ENCODE data around the gene PGPEP1.
"Not testable (repeated sequence)": the region's sequence is repeated elsewhere in the genome, so short reads cannot be mapped to it uniquely, and the experiment has no call there.

PGPEP1 gene

DNA sequence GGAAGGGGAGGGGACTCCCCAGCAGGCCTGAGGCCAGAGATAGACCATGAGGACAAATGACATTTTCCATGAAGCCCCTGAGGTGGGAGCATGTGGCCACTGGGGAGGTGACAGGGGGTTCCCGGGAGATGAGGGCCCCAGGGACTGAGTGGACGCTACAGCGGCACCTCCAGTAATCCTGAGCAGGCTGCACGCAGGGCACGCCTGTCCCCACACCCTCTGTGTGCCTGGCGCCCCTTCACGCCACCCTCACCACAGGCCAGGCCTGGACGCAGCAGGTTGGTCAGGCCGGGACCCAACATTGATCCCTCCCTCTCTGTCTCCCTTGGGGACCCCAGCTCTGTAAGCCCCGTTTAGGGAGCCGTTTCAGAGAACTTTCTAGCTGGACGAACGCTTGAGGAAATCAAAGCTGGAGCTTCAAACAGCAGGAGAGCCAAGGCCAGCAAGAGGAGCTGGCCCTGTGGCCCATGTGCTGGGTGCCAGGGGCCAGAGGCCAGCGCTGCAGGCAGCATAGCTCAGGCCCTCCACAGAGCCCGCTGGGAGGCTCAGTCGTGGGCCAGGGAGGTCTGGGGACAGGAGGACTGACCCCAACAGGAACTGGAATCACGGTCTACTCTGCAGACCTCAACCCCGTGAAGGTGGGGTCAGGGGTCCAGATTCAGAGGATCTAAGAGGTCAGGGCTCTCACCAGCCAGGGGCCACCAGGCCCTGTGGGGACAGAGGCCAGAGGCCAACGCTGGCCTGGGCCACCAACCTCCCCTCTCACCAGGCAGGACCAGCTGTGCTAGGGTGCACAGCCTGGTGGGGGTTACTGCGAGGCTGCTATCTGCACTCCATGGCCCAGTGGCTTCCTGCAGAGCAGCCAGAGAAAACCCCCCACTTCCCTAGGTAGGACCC lies 32.1 kb upstream of the PGPEP1 start:
- no peak for DNase-seq

DNA sequence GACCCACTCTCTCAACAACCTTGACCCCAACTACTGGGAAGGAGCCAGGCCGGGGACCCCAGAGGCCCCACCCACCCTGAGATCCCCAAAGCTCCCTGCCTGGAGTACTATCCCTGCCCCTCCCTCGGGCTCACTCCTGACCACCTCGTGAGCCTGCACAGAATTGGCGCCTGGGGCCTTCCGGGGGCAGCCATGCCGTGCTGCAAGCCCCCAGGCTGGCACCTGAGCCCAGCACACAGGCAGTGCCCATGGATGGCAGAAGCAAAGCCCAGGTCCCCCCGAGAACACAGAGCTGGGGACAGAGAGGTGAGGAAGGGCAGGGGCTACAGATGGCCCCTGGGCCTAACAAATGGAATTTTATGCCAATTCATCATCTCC lies 31.5 kb upstream of the PGPEP1 start:
- DNase-seq, result no peak

DNA sequence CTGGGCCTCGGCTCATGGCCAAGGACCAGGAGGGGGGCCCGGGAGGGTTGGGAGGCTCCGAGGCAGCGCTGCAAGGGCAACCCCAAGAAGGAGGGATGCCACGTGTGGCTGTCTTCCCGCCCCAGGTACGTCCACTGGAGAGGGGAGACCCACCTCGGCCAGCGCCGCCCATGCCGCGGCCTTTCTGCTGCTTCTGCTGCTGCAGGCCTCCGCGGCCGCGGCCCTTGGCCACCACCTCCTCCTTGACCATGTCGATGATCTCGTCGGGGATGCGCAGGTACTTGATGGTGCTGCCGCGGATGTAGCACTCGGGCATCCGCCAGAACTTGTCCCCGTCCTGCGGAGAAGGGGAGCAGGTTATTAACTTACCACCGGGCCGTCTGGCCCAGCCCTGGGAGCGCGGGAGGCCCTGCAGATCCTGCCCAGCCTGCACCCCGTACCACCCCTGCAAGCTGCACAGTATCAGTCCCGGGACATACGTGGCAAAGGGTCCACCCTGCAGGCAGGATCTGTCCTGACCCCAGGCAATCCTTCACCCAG lies 30.8 kb upstream of the PGPEP1 start:
- no peak for DNase-seq

DNA sequence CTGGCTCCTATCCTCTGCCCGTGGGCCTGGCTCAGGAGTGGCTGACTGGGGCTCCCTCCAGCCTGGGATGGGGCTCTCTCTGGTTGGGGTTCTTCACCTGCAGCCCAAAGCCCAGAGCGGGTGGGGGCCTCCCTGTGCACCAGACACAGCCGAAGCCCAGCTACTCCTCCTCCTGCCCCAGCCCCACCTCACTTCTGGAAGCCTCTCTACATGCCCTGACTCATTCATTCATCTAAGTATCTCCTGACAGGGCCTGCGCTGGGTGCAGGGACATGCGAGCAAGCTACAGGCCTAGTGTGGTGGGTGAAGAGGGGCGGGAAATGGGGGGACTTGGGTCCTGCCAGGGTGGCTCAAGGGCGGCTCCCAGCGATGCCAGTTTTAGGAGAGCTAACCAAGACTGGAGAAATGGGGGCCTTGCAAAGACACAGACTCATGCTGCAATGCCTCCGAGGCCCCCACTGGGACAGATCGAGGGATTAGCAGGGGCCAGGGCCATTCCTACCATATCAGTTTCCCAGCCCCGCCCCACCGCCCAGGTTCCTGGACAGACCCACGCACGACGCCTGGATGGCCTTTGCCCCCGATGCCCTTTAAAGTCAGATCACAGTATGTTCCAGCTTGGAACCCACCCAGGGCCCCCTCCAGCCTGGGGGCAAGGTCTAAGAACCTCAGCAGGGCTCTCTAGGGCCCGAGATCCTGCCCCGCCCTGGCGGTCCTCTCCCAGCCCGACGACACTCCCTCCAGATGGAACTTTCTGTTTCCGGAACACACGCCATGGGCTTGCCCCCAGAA lies 30.1 kb upstream of the PGPEP1 start:
- no peak for DNase-seq

DNA sequence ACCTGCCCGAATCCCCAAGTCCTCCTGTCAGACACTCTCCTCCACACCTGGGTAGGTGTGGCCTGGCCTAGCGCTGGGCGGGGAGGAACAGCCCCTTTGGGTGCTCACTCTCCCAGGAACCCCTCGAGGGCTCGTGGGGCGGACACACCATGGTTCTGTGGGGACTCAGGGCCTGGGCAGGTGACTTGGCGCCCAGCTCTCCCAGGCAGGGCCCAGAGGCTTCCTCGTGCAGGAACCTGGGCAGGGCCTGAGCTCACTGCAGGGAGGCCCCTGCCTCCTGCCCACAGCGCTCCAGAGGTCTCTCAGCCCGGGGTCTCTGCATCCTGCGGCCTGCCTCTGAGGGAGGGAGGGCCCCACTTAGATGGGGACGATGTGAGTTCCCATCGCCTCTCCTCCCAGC lies 29.4 kb upstream of the PGPEP1 start:
- no peak for DNase-seq

DNA sequence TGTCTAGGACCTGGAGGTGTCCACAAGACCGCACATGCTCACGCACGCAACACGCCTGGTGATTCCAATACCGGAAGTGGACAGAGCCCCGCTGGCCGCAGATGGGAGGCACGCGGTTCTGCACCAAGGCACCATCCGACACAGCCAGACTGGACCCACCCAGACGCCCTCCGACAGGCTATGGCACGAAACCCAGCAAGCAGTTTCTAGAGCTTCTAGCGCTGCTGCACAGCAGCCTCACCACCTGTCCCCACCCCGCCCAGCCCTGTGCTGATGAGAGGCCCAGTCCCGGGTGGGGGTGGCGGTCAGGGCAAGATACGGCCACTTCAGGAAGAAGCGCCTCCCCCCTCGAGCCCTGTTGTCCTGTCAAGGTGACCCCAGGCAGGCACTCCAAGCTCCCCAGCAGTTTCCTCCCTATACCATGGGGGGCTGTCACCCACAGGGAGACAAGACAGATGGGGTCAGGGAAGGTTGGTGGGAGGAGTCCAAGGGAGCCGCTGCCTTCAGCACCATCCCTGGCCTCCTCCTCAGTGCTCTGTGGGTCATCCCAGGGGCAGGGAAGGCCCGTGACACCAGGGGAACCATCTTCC lies 28.8 kb upstream of the PGPEP1 start:
- DNase-seq, result no peak

DNA sequence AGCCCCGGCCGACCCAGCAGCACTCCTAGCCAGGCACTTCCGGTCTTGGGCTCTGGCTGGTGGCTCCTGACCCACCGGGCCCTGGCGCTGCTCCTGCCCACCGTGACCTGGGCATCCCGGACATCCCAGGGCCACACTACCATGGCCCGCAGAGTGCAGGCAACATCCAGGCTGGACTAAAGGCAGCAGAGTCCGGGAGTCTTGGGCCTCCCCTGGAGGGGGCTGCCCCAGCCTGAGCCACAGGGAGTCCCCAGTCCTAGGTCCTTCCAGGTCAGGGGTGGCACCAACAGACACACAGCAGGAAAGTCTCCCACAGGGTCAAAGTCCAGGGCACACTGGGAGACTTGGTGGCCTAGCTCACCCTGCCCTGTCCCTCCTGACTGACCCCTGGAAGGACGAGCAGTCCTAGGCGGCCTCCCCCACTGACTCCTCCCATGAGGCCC lies 28.3 kb upstream of the PGPEP1 start:
- DNase-seq, result no peak

DNA sequence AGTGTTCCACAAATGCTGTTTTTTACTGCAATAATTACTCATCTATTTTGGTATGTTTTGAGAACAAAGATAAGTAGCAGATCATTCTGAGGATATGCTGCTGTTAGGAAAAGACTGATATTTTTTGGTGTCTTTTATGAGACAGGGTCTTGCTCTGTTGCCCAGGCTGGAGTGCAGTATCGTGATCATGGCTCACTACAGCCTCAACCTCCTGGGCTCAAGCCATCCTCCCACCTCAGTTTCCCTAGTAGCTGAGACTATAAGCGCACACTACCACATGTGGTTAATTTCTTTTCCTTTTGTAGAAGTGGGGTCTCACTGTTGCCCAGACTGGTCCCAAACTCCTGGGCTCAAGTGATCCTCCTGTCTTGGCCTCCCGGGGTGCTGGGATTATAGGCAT lies 27.0 kb upstream of the PGPEP1 start:
- DNase-seq, result no peak

DNA sequence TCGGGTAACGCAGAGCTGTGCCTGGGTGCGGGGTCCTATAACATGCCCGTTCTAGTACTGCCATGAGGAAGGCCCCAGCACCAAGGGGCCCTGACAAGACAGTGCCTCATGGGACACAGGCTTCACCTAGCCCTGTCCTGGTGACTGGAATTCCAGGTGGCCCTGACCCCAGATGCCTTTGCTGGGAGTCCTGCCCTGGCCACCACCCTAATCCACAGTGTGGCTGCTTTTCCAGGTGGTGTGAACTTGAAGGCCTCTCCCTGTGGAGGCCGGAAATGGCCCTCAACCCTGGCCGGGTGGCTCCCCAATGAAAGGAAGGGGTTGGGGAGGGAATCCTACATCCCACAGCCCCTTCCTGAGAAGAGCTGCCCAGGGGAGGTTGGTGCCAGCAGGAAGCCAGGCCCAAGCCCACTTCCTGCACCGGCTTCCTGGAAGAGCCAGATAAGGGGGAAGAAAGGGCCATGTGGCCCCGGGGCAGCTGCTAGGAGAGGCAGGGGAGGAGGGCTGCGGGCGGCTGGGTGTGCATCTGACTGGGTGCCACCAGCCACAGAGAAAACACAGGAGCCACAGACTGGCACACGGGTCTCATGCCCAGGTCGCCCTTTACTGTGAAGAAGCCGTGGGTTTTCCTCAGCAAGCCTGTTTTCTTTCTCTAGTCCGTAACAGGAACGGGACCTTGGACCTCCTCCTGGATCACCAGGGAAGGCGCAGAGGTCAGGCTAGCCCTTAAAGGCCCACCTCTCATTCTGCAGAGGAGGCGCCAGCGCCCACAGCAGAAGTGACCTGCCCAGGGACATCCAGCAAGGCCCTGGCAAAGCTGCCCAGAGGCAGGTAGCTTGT lies 22.2 kb upstream of the PGPEP1 start:
- peak; percentile 70 to 73 for DNase-seq

DNA sequence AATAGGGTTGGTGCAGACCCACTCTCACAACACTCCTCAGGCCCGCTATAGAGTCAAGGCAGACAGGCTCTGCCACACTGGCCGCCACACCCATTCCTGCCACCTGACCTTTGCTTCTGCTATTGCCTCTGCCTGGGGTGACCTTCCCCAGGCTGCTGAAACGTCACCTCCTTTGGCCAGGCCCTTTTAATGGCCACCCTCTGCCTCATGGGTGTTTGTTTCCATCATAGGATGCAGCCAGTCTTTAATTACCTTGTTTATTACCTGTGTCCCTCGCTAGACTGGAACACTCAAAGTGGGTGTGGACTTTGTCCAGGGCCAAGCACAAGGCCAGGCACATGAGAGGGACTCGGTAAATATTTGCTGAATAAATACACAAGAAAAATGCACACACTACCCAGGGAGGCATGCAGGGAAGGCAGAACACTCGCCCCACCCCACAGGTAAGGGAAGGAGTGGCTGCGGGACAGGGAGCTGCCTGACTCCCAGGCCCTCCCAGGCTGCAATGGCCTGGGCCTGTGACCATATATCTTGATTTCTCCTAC lies 20.7 kb upstream of the PGPEP1 start:
- no peak for DNase-seq

DNA sequence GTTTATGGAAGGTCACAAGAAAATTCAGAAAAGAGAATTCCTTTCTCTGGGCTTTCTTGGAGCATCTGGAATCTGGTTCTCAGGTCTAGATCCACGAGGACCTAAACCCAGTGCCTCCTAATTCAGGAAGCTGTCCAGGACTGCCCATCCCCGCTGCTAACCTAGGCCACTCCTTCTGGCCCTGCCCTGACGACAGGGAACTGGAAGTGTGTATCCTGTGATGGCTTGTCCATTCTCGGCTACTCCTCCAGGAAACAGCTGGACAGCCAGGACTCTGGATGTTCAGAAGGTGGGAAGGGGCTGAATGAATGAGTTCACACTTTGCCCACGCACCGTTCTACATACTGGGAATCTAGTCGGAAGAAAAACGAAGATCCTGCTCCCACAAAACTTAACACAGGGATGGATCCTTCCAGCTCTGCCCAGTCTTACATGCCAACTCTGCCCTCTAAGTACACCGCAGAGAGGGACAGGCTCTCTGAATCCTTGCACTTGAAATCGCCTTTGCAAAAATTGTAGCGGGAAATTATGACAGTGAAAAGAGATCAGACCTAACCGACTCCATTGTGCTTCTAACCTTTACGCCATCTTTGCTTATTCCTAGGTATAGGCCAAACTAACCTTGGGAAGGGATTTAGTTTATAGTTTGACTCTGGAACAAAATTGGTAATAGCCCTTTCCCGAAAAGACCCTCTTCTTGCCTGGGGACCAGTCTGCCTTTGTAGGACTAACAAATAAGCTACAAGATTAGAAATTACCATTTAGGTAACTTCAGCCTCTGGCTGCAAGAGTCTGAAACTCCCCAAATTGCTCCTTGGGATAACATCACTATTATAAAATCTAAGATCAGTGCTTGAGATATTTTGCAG lies 19.3 kb upstream of the PGPEP1 start:
- DNase-seq, result no peak

DNA sequence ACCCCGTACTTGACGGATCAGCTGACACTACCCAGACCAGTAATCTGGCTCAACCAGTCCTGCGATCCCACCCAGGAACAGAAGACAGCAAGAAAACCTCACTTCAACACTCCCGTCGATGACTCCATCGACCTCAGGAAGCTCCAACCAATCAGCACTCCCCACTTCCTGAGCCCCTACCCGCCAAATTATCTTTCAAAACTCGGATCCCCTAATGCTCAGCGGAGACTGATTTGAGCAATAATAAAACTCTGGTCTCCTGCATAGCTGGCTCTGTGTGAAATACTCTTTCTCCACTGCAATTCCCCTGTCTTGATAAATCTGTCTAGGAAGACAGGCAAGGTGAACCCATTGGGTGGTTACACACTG lies 18.7 kb upstream of the PGPEP1 start:
- DNase-seq, result peak; percentile 53 to 63

DNA sequence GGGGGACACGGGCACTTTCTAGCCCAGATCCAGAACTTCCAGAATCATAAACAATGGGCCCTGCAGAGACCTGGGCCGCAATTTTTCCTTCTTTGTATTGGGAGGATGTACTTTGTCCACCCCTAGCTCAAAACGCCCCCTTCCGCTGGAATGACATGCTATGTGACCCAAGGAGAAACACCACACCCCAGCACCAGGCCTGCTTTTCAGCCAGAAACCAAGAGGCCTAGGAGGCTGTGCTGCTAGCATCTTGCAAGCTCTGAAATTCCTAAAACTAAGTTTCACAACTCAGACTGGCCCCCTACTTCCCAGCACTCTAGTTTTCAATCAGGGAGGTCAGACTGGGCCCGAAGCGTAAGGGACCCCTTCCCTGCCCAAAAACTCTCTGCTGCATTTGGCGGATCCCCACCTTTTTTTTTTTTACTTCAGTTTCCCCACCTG lies 18.1 kb upstream of the PGPEP1 start:
- DNase-seq, result peak; percentile 69 to 73

DNA sequence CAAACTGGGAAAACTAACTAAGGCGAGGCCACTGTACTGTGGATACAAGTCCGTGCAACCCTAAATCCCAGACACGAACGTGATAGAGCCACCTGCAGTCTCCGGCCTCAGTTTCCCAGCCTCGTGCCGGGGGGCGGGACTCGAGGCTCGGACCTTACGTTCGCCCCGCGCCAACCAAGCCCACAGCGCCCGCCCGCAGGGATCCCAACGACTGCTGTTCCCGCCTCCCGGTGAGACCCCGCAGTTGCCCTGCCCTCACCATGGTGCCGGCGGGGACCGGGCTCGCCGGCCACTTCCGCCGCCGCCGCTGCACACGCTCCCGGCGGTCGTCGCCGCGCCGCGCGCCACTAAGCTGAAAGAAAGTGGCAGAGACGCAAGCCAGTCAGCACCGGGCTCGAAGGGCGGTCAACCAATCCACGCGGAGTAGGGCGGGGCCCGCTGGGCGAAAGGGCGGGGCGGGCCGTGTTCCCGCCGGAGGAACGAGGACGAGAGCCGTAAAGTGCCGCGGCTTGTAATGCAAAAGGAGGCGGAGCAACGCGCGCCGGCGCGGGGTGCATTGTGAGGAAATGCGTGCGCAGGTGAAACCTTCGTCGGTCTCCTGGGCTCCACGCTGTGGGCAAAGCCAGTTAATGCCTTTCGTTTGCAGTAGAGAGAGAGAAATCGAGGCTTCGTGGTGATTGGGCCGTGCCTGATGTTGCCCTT lies 17.5 kb upstream of the PGPEP1 start, which contains the start of gene LSM4:
LSM4 (minus strand) TSS at position 318 of the 702 bp plus-strand sequence; CDS start at position 262, 56 bp downstream.
- DNase-seq, result peak; percentile 100

DNA sequence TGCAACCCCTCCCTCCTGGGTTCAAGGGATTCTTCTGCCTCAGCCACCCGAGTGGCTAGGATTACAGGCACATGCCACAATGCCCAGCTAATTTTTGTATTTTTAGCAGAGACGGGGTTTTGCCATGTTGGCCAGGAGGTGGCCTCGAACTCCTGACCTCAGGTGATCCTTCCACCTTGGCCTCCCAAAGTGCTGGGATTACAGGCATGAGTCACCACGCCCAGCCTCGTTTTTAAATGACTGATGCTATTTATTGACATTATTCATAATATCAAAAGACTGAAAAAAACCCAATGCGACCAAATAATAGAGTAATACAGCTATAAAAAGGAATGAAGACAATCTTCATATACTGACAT lies 16.0 kb upstream of the PGPEP1 start:
- DNase-seq, result not testable (repeated sequence)

DNA sequence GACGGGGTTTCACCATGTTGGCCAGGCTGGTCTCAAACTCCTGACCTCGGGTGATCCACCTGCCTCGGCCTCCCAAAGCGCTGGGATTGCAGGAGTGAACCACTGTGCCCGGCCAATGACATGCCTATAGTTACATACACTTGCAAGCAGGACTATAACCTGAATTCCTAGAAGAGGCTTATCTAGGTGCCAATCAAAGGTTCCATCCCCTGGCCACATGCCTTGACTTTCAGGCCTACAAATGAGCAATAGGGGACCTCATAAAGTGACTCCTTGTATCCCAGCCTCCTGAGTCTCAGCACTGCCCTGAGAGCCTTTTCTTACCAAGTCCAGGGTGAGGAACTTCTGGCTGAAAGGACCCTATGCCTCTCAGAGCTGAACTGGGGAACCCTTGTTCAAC lies 13.6 kb upstream of the PGPEP1 start:
- DNase-seq, result no peak

DNA sequence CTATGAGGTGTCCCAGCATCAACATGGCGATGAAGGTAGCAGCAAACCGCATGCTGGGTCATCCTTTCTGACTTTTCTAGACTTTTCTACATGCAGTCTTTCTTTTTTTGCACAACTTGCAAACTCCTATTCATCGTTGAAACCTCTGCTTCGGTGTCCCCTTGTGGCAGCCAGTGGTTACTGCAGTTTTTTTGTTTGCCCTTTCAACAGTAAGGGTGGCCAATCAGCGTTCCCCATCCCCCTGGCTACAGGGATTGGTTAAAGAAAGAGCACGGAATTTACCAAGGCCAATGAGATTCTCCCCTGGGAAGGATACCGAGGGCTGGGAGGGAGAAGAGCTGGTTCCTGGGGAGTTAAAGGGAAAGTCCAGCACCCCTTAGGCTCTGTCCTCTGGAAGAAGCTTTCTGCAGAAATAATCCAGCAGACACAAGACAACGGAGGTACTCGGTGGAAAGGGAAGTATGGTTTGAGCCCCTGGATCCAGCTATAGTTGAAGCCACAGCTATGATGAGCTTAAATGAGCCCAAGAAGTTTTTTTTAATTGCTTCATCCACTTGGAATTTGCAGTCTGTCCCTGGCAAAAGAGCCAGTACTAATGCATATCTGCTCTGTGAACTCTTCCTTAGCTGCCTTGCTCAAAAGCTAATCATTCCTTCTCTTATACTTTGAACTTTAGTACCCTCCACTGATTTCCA lies 11.9 kb upstream of the PGPEP1 start:
- peak; percentile 89 to 90 for DNase-seq

DNA sequence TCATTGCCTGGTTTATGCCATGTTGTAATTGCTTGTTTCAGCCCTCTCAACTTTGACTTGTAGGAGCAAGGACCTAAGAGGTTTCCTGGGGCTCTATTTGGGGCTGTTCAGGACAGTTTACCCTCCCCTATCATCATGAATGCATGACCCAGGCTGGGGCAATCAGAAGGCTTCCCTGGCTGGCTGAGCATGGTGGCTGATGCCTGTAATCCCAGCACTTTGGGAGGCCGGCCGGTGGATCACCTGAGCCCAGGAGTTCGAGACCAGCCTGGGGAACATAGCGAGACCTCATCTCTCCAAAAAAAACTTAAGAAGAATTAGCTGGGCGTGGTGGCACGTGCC lies 11.4 kb upstream of the PGPEP1 start:
- DNase-seq, result no peak

DNA sequence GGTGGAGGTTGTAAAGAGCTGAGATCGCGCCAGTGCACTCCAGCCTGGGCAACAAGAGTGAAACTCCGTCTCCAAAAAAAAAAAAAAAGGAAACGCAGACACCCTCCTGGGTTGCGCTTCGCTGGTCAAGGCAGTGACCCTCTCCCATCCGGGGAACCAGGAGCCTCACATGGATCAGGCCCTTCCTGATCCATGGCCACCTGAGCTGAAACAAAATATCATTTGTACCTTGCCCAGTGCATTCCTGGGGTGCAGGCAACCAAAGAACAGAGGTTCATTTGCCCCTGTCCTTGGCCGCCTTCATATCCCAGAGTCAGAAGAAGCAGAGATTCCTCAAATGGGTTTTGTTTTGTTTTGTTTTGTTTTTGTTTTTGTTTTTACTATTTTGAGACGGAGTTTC lies 9.5 kb upstream of the PGPEP1 start:
- DNase-seq, result no peak

All from activated T-cell treated with anti-CD3 and anti-CD28 coated beads, Interleukin-2, amount 50 U/mL, for 48 hours (primary cell).